Endothelial cell of umbilical vein (primary cell): Measurements from ENCODE around the gene KNTC1. TPM values are rescaled to one million over a fixed set of nuclear protein-coding genes. Genes with fewer than 3 reads are reported as not detected.
"Not testable (repeated sequence)": the region's sequence is repeated elsewhere in the genome, so short reads cannot be mapped to it uniquely, and the experiment has no call there.

ENCODE experiments used
- BruUV-seq: library from RNA; stranded (reverse); fragments of 400-500 nt; replicated peaks from 2 replicates; lab custom pipeline; 2021; lab: Mats Ljungman, UMichigan
- CTCF ChIA-PET: fragments of 300-600, 350-600 bp; sonication (Branson Sonifier 250); formaldehyde crosslinking; loops from one replicate; lab custom pipeline; 2021; ENCODE audit warnings: antibody characterized with exemption, inconsistent platforms; lab: Charles Lee
- POLR2A ChIA-PET: fragments of 300-600, 350-600 bp; sonication (Branson Sonifier 250); formaldehyde crosslinking; loops from one replicate; lab custom pipeline; 2021; ENCODE audit warnings: antibody characterized with exemption, inconsistent platforms; lab: Charles Lee
- DNase-seq: peaks from one replicate; pipeline ENCODE4 v3.0.0-alpha.2; 2011; ENCODE audit warnings: low read depth, low spot score
- FAIRE-seq: peaks from 2 replicates; lab custom pipeline; 2011; peaks lifted over from hg19 to GRCh38; lab: Jason Lieb, UNC
- H2AFZ ChIP-seq: 2 replicates; pipeline ENCODE4 v1.6.0; 2012; ENCODE audit warnings: low read depth, low read length, control low read depth, inconsistent platforms
- H3K27ac ChIP-seq: 2 replicates; pipeline ENCODE4 v1.5.1; 2011; ENCODE audit warnings: low read depth, mild to moderate bottlenecking, control low read depth, low read length, moderate library complexity; ENCODE audit not compliant: insufficient read depth
- H3K27me3 ChIP-seq, 2 experiments: 2 replicates each; pipeline versions ENCODE4 v1.6.0 to v1.6.1; 2011; ENCODE audit warnings: low read length in 2 of 2, mixed read lengths in 1 of 2; ENCODE audit not compliant: control insufficient read depth in 2 of 2, insufficient read depth in 2 of 2
- H3K36me3 ChIP-seq, 2 experiments: 2 replicates in 1 of 2; 3 replicates in 1 of 2; pipeline ENCODE4 v1.5.1; 2011; ENCODE audit warnings: low read length in 2 of 2, mild to moderate bottlenecking in 1 of 2, moderate library complexity in 1 of 2; ENCODE audit not compliant: control insufficient read depth in 2 of 2, insufficient read depth in 2 of 2; ENCODE audit errors: extremely low read depth in 1 of 2
- H3K4me1 ChIP-seq: 3 replicates; pipeline ENCODE4 v1.5.1; 2011; ENCODE audit warnings: mild to moderate bottlenecking, low read length; ENCODE audit not compliant: control insufficient read depth, insufficient read depth; ENCODE audit errors: extremely low read depth
- H3K4me2 ChIP-seq: 2 replicates; pipeline ENCODE4 v1.6.1; 2011; ENCODE audit warnings: low read length, control low read depth, mixed read lengths; ENCODE audit not compliant: insufficient read depth
- H3K4me3 ChIP-seq, 3 experiments: fragments of 200-600 bp in 1 of 3; sonication (generic), shearing (Covaris generic) in 1 of 3; replicated peaks in 1 of 3; 2 replicates each; pipeline ENCODE4 v1.5.1; 2011 to 2016; ENCODE audit warnings: control low read depth in 3 of 3, low read length in 3 of 3, mild to moderate bottlenecking in 2 of 3, inconsistent platforms in 1 of 3, low read depth in 1 of 3, moderate library complexity in 1 of 3; ENCODE audit not compliant: insufficient read depth in 1 of 3
- H3K79me2 ChIP-seq: 2 replicates; pipeline ENCODE4 v1.6.0; 2012; ENCODE audit warnings: low read length, inconsistent platforms; ENCODE audit not compliant: control insufficient read depth, insufficient read depth
- H3K9ac ChIP-seq: replicated peaks from 2 replicates; pipeline ENCODE3; 2011; ENCODE audit warnings: low read length, control low read depth; ENCODE audit not compliant: insufficient read depth; ENCODE audit errors: extremely low read depth
- H3K9me1 ChIP-seq: replicated peaks from 3 replicates; pipeline ENCODE4 v1.6.0; 2011; ENCODE audit warnings: mild to moderate bottlenecking, low read length; ENCODE audit not compliant: control insufficient read depth, insufficient read depth; ENCODE audit errors: extremely low read depth
- H3K9me3 ChIP-seq: replicated peaks from 2 replicates; pipeline ENCODE4 v1.5.1; 2012; ENCODE audit warnings: low read length, inconsistent platforms; ENCODE audit not compliant: control insufficient read depth, insufficient read depth
- H4K20me1 ChIP-seq: replicated peaks from 2 replicates; pipeline ENCODE3; 2011; ENCODE audit warnings: mild to moderate bottlenecking, low read length; ENCODE audit not compliant: control insufficient read depth, insufficient read depth; ENCODE audit errors: extremely low read depth
- dilution Hi-C: fragments of 300-500 bp; cut with MboI; formaldehyde crosslinking; loops from one replicate; pipeline ENCODE4 v1.15.0; 2019; ENCODE audit warnings: low sequenced_read_pairs; ENCODE audit not compliant: extremely low pct_ligation_motif_present
- intact Hi-C: fragments of 100-400 bp; cut with micrococcal nuclease; formaldehyde crosslinking; loops from one replicate; pipeline ENCODE4 v1.10.0; 2022
- polyA plus RNA-seq, 4 experiments: library from polyadenylated mRNA; depleted of rRNA in 3 of 4; stranded (reverse) in 3 of 4; unstranded in 1 of 4; fragments of >200 nt; gene quantifications; 2 replicates each; pipeline versions ENCODE4 v1.2.1 to v1.2.3, GENCODE V29; 2011 to 2012; ENCODE audit warnings: missing spikeins in 1 of 4
- total RNA-seq: library from RNA; stranded (reverse); gene quantifications from 2 replicates; pipeline ENCODE4 v1.2.3, GENCODE V29; 2021

The KNTC1 gene
- total and polyA plus RNA-seq, 2 donors (not counting 3 experiments of a cell fraction or from before 2014, with no cell fraction given): 15.5 to 52.9 TPM

DNA sequence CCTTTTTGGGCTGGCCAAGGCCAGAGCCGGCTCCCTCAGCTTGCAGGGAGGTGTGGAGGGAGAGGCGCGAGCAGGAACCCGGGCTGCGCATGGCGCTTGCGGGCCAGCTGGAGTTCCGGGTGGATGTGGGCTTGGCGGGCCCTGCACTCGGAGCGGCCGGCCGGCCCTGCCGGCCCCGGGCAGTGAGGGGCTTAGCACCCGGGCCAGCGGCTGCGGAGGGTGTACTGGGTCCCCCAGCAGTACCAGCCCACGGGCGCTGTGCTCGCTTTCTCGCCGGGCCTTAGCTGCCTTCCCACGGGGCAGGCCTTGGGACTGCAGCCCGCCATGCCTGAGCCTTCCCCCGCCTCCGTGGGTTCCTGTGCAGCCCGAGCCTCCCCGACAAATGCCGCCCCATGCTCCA, 64.9 kb downstream of the KNTC1 start:
- H3K4me3 ChIP-seq, H3K4me1 ChIP-seq, H4K20me1 ChIP-seq, FAIRE-seq, BruUV-seq, H2AFZ ChIP-seq, intact Hi-C loops, CTCF ChIA-PET, dilution Hi-C loops, H3K4me2 ChIP-seq, H3K27me3 ChIP-seq, H3K79me2 ChIP-seq, POLR2A ChIA-PET, H3K27ac ChIP-seq, H3K9me1 ChIP-seq, DNase-seq, H3K9me3 ChIP-seq, H3K9ac ChIP-seq: not testable (repeated sequence)
- H3K36me3 ChIP-seq: peaks cover 0 to 13% of the 10 kb centered on the region in 2 experiments

DNA sequence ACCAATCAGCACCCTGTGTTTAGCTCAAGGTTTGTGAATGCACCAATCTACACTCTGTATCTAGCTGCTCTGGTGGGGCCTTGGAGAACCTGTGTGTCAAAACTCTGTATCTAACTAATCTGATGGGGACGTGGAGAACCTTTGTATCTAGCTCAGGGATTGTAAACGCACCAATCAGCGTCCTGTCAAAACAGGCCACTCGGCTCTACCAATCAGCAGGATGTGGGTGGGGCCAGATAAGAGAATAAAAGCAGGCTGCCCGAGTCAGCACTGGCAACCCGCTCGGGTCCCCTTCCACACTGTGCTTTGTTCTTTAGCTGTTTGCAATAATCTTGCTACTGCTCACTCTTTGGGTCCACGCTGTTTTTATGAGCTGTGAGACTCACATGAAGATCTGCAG, 65.5 kb downstream of the KNTC1 start:
- FAIRE-seq, BruUV-seq, H3K9me1 ChIP-seq, H3K27ac ChIP-seq, H3K27me3 ChIP-seq, H3K4me2 ChIP-seq, H3K4me1 ChIP-seq, H3K9me3 ChIP-seq, H4K20me1 ChIP-seq, H3K4me3 ChIP-seq, H3K79me2 ChIP-seq, H3K9ac ChIP-seq, dilution Hi-C loops, intact Hi-C loops, POLR2A ChIA-PET, H2AFZ ChIP-seq, DNase-seq: not testable (repeated sequence)
- CTCF ChIA-PET: interaction anchor here (1.6 kb wide), 1 partner anchor 202 kb away, joined by 3 read pairs; no protein-coding TSS in a partner anchor
- peaks cover 0 to 13% of the 10 kb centered on the region in 2 experiments for H3K36me3 ChIP-seq
